GM12878 (cell line): Measurements from ENCODE around the gene ZNF804B. TPM values are rescaled to one million over a fixed set of nuclear protein-coding genes. Genes with fewer than 3 reads are reported as not detected.

Experiments used
- ATAC-seq: fragments of 200-7000 bp; cut with Tn5 transposase; 3 replicates; pipeline ENCODE4 v1.9.1; 2020; ENCODE audit warnings: mild to moderate bottlenecking, moderate library complexity
- BruUV-seq: library from RNA; stranded (reverse); fragments of 400-500 nt; replicated peaks from 2 replicates; lab custom pipeline; 2021; lab: Mats Ljungman, UMichigan
- CTCF ChIA-PET: fragments of 300-600 bp; sonication (Branson Sonifier 250); formaldehyde crosslinking; extraction: SDS; loops from one replicate; lab custom pipeline; 2021; ENCODE audit warnings: inconsistent platforms; lab: Yijun Ruan, JAX
- POLR2A ChIA-PET: fragments of 350-600 bp; formaldehyde crosslinking; extraction: SDS; loops from one replicate; lab custom pipeline; 2021; ENCODE audit warnings: inconsistent platforms; lab: Charles Lee
- RAD21 ChIA-PET: fragments of 300-600 bp; sonication (Branson Sonifier 250); formaldehyde crosslinking; loops from one replicate; lab custom pipeline; 2023; ENCODE audit warnings: antibody characterized with exemption; ENCODE audit not compliant: unreplicated experiment; lab: Charles Lee
- SMC1A ChIA-PET: fragments of 300-600 bp; sonication (Branson Sonifier 250); formaldehyde crosslinking; loops from one replicate; lab custom pipeline; 2023; ENCODE audit not compliant: unreplicated experiment, uncharacterized antibody; lab: Charles Lee
- DNase-seq: peaks from one replicate; pipeline ENCODE4 v3.0.0-alpha.2; 2011; ENCODE audit warnings: low read depth, low spot score
- FAIRE-seq: peaks from 3 replicates; lab custom pipeline; 2011; peaks lifted over from hg19 to GRCh38; lab: Jason Lieb, UNC
- H2AFZ ChIP-seq: 2 replicates; pipeline ENCODE4 v1.6.0; 2011; ENCODE audit warnings: low read depth, low read length, control low read depth; ENCODE audit not compliant: control insufficient read depth
- H3K27ac ChIP-seq: 2 replicates; pipeline ENCODE4 v1.5.1; 2011; ENCODE audit warnings: control low read depth; ENCODE audit not compliant: control insufficient read depth, insufficient read depth
- H3K27me3 ChIP-seq, 2 experiments: replicated peaks in 1 of 2; 2 replicates each; pipeline versions ENCODE4 v1.6.0 to v1.6.1; 2011; ENCODE audit warnings: low read length in 1 of 2; ENCODE audit not compliant: control insufficient read depth in 2 of 2, insufficient read depth in 2 of 2
- H3K36me3 ChIP-seq, 2 experiments: 2 replicates each; pipeline ENCODE4 v1.5.1; 2011; ENCODE audit warnings: low read length in 1 of 2; ENCODE audit not compliant: control insufficient read depth in 2 of 2, insufficient read depth in 2 of 2
- H3K4me1 ChIP-seq: 2 replicates; pipeline ENCODE4 v1.6.1; 2011; ENCODE audit warnings: mild to moderate bottlenecking, low read length, moderate library complexity, mixed read lengths; ENCODE audit not compliant: control insufficient read depth, insufficient read depth
- H3K4me2 ChIP-seq: 2 replicates; pipeline ENCODE4 v1.6.0; 2011; ENCODE audit warnings: control low read depth; ENCODE audit not compliant: control insufficient read depth, insufficient read depth
- H3K4me3 ChIP-seq: fragments of 200-600 bp; sonication (generic); 2 replicates; pipeline ENCODE4 v1.5.1; 2016
- H3K79me2 ChIP-seq: 2 replicates; pipeline ENCODE4 v1.6.0; 2011; ENCODE audit warnings: low read length; ENCODE audit not compliant: control insufficient read depth, insufficient read depth
- H3K9ac ChIP-seq: 2 replicates; pipeline ENCODE4 v1.8.0; 2011; ENCODE audit warnings: low read length, control low read depth, mixed read lengths; ENCODE audit not compliant: control insufficient read depth, insufficient read depth
- H3K9me3 ChIP-seq: replicated peaks from 3 replicates; pipeline ENCODE4 v1.5.1; 2011; ENCODE audit warnings: mild to moderate bottlenecking, low read length; ENCODE audit not compliant: control insufficient read depth, insufficient read depth
- H4K20me1 ChIP-seq: 2 replicates; pipeline ENCODE4 v1.6.0; 2011; ENCODE audit not compliant: control insufficient read depth, insufficient read depth
- ASH2L ChIP-seq: fragments of 300-600, 200-600 bp; sonication (generic); IDR thresholded peaks from 2 replicates; pipeline ENCODE4 v1.6.1; 2017; ENCODE audit warnings: low read depth, mild to moderate bottlenecking, borderline replicate concordance
- ATF3 ChIP-seq: IDR thresholded peaks from 2 replicates; pipeline ENCODE4 v1.6.1; 2011; ENCODE audit warnings: low read depth, mild to moderate bottlenecking, low read length, moderate library complexity, borderline replicate concordance; ENCODE audit errors: extremely low read depth
- BCL3 ChIP-seq: IDR thresholded peaks from 2 replicates; pipeline ENCODE4 v1.6.1; 2011; ENCODE audit warnings: borderline replicate concordance, low read depth, mild to moderate bottlenecking, moderate library complexity, low read length; ENCODE audit not compliant: insufficient read depth, poor library complexity, severe bottlenecking
- EZH2 ChIP-seq: IDR thresholded peaks from 2 replicates; pipeline ENCODE4 v1.6.1; 2012; ENCODE audit warnings: low read depth, mild to moderate bottlenecking, control low read depth, inconsistent platforms, low read length, borderline replicate concordance; ENCODE audit not compliant: control insufficient read depth
- RCOR1 ChIP-seq: conservative IDR thresholded peaks from 2 replicates; pipeline ENCODE4 v1.6.1; 2012; ENCODE audit warnings: low read depth, low read length, improper control_type of control experiment
- SREBF1 ChIP-seq: IDR thresholded peaks from 2 replicates; pipeline ENCODE4 v1.6.1; 2012; ENCODE audit warnings: mild to moderate bottlenecking, low read length
- SREBF2 ChIP-seq: IDR thresholded peaks from 2 replicates; pipeline ENCODE4 v1.6.1; 2012; ENCODE audit warnings: mild to moderate bottlenecking, low read length
- ZBED1 ChIP-seq: IDR thresholded peaks from 2 replicates; pipeline ENCODE4 v1.6.1; 2016; ENCODE audit warnings: borderline replicate concordance
- ZNF217 ChIP-seq: fragments of 450-650 bp; IDR thresholded peaks from 2 replicates; pipeline ENCODE4 v1.6.1; 2017; ENCODE audit warnings: antibody characterized with exemption, mild to moderate bottlenecking
- WGBS: methylation state at CpG from one replicate; pipeline ENCODE4 v1.1.6; 2016; ENCODE audit warnings: low lambda C conversion rate; ENCODE audit not compliant: insufficient replicate concordance, insufficient coverage; ENCODE audit errors: missing lambda C conversion rate; 5-methylcytosine and 5-hydroxymethylcytosine counted together
- in situ Hi-C: fragments of 300-500 bp; cut with MboI; formaldehyde crosslinking; loops from 9 replicates; pipeline ENCODE4 v1.14.3; 2018; ENCODE audit warnings: mixed read lengths
- intact Hi-C: fragments of 100-400 bp; cut with micrococcal nuclease; formaldehyde crosslinking; loops from one replicate; pipeline ENCODE4 v1.14.2; 2022; ENCODE audit not compliant: unreplicated experiment
- polyA plus RNA-seq, 11 experiments: library from polyadenylated mRNA; depleted of rRNA in 4 of 11; unstranded in 6 of 11; stranded (reverse) in 5 of 11; fragments of >200 nt; fragmentation: Nextera tagmentation in 4 of 11; fragmentation: Illumina TruSeq in 1 of 11; extraction: Ambion mirVana in 4 of 11; extraction: Trizol in 1 of 11; gene quantifications; 1 replicate in 1 of 11; 2 replicates in 10 of 11; pipeline versions ENCODE4 v1.2.1 to v1.2.3, GENCODE V29; 2011 to 2016; ENCODE audit warnings: inconsistent platforms in 2 of 11, missing spikeins in 2 of 11, low read depth in 1 of 11
- total RNA-seq, 4 experiments: library from RNA; depleted of rRNA in 3 of 4; stranded (reverse); fragments of >200 nt in 3 of 4; fragmentation: Illumina TruSeq in 1 of 4; extraction: Trizol in 1 of 4; gene quantifications; 2 replicates each; pipeline versions ENCODE4 v1.2.1 to v1.2.3, GENCODE V29; 2013 to 2021

ZNF804B gene
- total and polyA plus RNA-seq, 10 of the 15 experiments (the other 5 are each of a cell fraction or from before 2014, with no cell fraction given), result not detected

- Histone ChIP-seq H3K4me1 (no peaks in the 10 kb centered on the region), H3K27me3 (no peaks in the 10 kb centered on the region), H3K4me2 (no peak overlapping the region), H3K9ac (no peak overlapping the region), H3K36me3 (no peaks in the 10 kb centered on the region), H3K9me3 (no peaks in the 10 kb centered on the region; the same call in 2 of the 3 replicates), H3K79me2 (no peaks in the 10 kb centered on the region), H4K20me1 (no peaks in the 10 kb centered on the region), H2AFZ (no peak overlapping the region), H3K4me3 (no peak overlapping the region), H3K27ac (no peak overlapping the region)
- intact Hi-C loops (loop anchor here (10.0 kb wide), 1 partner anchor 657 kb away; no protein-coding TSS in a partner anchor), in situ Hi-C loops (no loop called here)
- ATAC-seq (0 out of 3 replicates have a peak, but pooled peaks have one; percentile 36), DNase-seq (no peak), FAIRE-seq (peak; percentile 56)
- BruUV-seq, result no TSS peak
- POLR2A ChIA-PET, result interaction anchor here (0.7 kb wide), 1 partner anchor 56 kb away, joined by 7 read pairs; no protein-coding TSS in a partner anchor
- no peak for TF ChIP-seq EZH2
- no peak for TF ChIP-seq ASH2L
- TF ChIP-seq ZBED1, result no peak
- no peak for TF ChIP-seq BCL3
- no peak for TF ChIP-seq SREBF2
- TF ChIP-seq RCOR1, result no peak
- no peak for TF ChIP-seq ATF3
- TF ChIP-seq ZNF217, result no peak
- TF ChIP-seq SREBF1, result no peak
- 0% methylated on average over 4 of the region's 4 CpGs for whole genome bisulfite sequencing
- CTCF ChIA-PET, result interaction anchor here (1.1 kb wide), 1 partner anchor 655 kb away, joined by 4 read pairs; no protein-coding TSS in a partner anchor
- RAD21 ChIA-PET, result no interaction called here
- SMC1A ChIA-PET, result no interaction called here
These were observed 207.9 kb downstream of the ZNF804B start for GRCh38 chr7:88967432-88967831.
